ENCODE results near the gene CIPC. TPM values are rescaled to one million over a fixed set of nuclear protein-coding genes. Genes with fewer than 3 reads are reported as not detected.

The CIPC gene
- total RNA-seq, 1 experiment from 2014 or later, result 20.6 TPM

DNA sequence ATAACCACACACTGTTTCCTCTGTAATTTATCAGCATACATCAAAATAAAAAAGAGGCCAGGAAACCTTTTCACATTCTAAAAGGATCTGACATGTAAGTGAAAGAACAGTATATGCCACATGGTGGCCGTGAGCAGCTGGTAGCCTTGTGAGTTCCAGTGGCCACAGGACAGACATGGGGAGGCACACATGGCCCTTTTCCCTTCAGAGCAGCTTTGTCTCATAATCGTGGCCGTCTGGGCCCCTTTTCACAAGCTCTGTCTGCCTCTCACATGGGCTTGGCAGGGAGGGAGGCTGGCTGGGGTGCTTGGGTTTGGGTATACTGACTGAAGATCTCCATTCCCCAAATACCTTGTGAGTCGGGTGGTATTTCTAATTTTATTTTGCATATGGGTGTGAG lies 45.0 kb downstream of the CIPC start:
- intact Hi-C loops (cut with micrococcal nuclease), result no loop called here
- H3K4me2 ChIP-seq (ENCODE audit: low read length), result no peak overlapping the region
- CTCF ChIA-PET, result interaction anchor here (0.5 to 2.1 kb wide), 5 partner anchors 8 to 267 kb away, joined by 3 to 10 read pairs (median 3); no protein-coding TSS in a partner anchor

More for the DNA sequence above, 45.0 kb downstream of the CIPC start:
- H3K4me1 ChIP-seq (ENCODE audit: control insufficient read depth in 1 of 2, insufficient read depth in 2 of 2, low read length in 2 of 2), result peaks cover 7 to 21% of the 10 kb centered on the region in 2 experiments; a peak in 3 of 4 replicates
- ChIA-PET RAD21 (ENCODE audit: low non-redundant PET in 1 of 2, low total read pairs in 2 of 2, uncharacterized antibody in 2 of 2, unreplicated experiment in 2 of 2) (no interaction called here), POLR2A (no interaction called here)
- no peaks in the 10 kb centered on the region for H4K20me1 ChIP-seq (ENCODE audit: insufficient read depth)
- H3K9me2 ChIP-seq (ENCODE audit: insufficient read depth), result no peaks in the 10 kb centered on the region
- H2AFZ ChIP-seq (ENCODE audit: low read depth, low read length, poor library complexity, severe bottlenecking), result no peak overlapping the region
- no TSS peak for BruUV-seq (replicated peaks)
- H3K4me3 ChIP-seq (replicated peaks in 1 of 2; ENCODE audit: low read depth in 1 of 2, low read length in 2 of 2), result no peak overlapping the region
- TF ChIP-seq TCF7L2 (IDR thresholded peaks at IDR 0.05; ENCODE audit: borderline replicate concordance, extremely low read depth, insufficient read depth, insufficient read length) (no peak), POLR2AphosphoS5 (IDR thresholded peaks at IDR 0.05; ENCODE audit: low read depth, low read length) (no peak), EZH2phosphoT487 (IDR thresholded peaks at IDR 0.05; ENCODE audit: borderline replicate concordance) (no peak), SIN3A (IDR thresholded peaks at IDR 0.05; ENCODE audit: low read depth) (no peak), CEBPB (IDR thresholded peaks at IDR 0.05; ENCODE audit: low read depth) (no peak), ZNF274 (IDR thresholded peaks at IDR 0.05; ENCODE audit: low read depth, low read length) (no peak), POLR2A (IDR thresholded peaks at IDR 0.05; ENCODE audit: borderline replicate concordance, extremely low read depth, insufficient read depth, insufficient read length) (no peak), ELF1 (IDR thresholded peaks at IDR 0.05; ENCODE audit: borderline replicate concordance, low read depth) (no peak)
- TF ChIP-seq, protein P1, sequence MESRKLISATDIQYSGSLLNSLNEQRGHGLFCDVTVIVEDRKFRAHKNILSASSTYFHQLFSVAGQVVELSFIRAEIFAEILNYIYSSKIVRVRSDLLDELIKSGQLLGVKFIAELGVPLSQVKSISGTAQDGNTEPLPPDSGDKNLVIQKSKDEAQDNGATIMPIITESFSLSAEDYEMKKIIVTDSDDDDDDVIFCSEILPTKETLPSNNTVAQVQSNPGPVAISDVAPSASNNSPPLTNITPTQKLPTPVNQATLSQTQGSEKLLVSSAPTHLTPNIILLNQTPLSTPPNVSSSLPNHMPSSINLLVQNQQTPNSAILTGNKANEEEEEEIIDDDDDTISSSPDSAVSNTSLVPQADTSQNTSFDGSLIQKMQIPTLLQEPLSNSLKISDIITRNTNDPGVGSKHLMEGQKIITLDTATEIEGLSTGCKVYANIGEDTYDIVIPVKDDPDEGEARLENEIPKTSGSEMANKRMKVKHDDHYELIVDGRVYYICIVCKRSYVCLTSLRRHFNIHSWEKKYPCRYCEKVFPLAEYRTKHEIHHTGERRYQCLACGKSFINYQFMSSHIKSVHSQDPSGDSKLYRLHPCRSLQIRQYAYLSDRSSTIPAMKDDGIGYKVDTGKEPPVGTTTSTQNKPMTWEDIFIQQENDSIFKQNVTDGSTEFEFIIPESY (IDR thresholded peaks at IDR 0.05; ENCODE audit: extremely low read depth, insufficient replicate concordance, low read length), result no peak
- ATAC-seq, result no peak
- no peak overlapping the region for H3K9ac ChIP-seq (ENCODE audit: low read length)
- H3K27ac ChIP-seq (ENCODE audit: low read depth, low read length), result no peak overlapping the region
- peaks cover 13% of the 10 kb centered on the region; the same call in 1 of the 2 replicates for H3K27me3 ChIP-seq (ENCODE audit: insufficient read depth, low read length)
- H3K9me3 ChIP-seq (ENCODE audit: control insufficient read depth in 1 of 2, insufficient read depth in 1 of 2, low read depth in 1 of 2, low read length in 2 of 2), result no peaks in the 10 kb centered on the region
- H3K79me2 ChIP-seq (ENCODE audit: insufficient read depth, low read length), result no peaks in the 10 kb centered on the region
- H3K36me3 ChIP-seq (ENCODE audit: control insufficient read depth in 1 of 2, insufficient read depth in 2 of 2, low read length in 2 of 2), result no peaks in the 10 kb centered on the region
- DNase-seq (ENCODE audit: low read depth, low spot score), result no peak
